ENCODE results near the gene TRMT6. TPM values are rescaled to one million over a fixed set of nuclear protein-coding genes. Genes with fewer than 3 reads are reported as not detected.

The TRMT6 gene
- total RNA-seq, 1 donor from 2014 or later: 12.3 TPM

DNA sequence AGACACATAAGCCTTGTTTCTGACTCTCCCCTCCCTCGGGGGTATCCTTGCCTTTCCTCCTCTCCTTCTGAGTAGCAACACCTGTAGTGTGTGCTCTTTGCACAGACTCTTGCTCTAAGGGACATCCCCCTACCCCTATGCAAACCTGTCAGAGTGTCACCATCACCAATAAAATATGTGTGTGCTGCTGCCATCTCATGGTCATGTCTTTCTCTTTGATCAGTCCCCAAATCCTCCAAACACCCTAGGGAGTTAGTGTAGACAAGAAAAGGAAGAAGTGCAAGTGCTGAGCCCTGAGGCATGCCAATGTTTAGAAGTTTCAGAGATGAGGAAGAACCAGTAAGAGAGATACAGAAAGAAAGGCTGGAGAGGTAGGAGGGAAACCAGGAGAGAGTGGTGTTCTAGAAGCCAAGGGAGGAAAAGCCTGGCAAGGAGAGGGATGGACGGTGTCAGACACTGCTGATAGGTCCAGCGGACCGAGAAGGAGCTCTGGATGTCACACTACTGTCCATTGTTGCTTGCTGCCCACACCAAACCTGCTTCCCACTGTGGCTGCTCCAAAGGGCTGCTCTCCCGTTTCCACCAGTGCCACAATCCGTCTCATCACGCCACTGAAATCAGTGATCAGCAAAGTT is 16.4 kb downstream of the TRMT6 start:
- TF ChIP-seq, protein P1, sequence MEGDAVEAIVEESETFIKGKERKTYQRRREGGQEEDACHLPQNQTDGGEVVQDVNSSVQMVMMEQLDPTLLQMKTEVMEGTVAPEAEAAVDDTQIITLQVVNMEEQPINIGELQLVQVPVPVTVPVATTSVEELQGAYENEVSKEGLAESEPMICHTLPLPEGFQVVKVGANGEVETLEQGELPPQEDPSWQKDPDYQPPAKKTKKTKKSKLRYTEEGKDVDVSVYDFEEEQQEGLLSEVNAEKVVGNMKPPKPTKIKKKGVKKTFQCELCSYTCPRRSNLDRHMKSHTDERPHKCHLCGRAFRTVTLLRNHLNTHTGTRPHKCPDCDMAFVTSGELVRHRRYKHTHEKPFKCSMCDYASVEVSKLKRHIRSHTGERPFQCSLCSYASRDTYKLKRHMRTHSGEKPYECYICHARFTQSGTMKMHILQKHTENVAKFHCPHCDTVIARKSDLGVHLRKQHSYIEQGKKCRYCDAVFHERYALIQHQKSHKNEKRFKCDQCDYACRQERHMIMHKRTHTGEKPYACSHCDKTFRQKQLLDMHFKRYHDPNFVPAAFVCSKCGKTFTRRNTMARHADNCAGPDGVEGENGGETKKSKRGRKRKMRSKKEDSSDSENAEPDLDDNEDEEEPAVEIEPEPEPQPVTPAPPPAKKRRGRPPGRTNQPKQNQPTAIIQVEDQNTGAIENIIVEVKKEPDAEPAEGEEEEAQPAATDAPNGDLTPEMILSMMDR (conservative IDR thresholded peaks at IDR 0.05; ENCODE audit: low read depth, low read length): peak; percentile 63
- DNase-seq (ENCODE audit: low read depth): no peak
- no peak overlapping the region for H3K4me3 ChIP-seq (ENCODE audit: low read depth, low read length)

DNA sequence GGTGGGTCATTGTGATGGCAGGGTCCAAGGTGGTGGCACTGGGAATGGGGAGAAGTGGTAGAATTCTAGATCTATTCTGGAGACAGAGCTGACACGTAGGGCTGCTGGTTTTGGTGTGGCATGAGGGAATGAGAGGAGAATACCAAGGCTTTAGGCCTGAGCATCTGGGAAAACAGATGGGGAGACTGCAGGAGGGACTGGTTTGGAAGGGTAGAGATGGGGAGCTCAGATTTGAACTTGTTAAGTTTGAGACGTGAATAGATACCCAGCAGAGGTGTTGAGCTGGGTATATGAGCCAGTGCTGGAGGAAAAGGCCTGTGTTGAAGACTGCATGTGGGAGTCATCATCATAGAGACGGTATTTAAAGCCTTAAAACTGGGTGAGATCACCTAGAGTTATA is 17.5 kb downstream of the TRMT6 start:
- TF ChIP-seq, protein P1 (conservative IDR thresholded peaks at IDR 0.05; ENCODE audit: low read depth, low read length): no peak
- DNase-seq (ENCODE audit: low read depth): no peak
- no peak overlapping the region for H3K4me3 ChIP-seq (ENCODE audit: low read depth, low read length)

DNA sequence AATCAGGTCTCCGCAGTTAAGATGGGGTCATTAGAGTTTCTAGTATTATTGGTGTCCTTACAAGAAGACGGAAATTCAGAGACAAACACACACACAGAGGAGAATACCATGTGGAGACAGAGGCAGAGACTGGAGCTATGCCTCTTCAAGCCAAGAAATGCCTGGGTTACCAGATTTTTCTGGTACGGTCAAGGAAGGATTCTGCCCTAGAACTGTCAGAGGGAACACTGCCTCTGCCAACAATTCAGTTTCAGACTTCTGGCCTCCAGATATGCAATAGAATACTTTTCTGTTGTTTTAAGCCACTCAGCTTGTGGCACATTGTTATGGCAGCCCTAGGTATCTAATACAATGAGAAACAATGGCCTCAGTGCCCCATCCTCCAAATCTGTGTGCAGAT is 18.9 kb downstream of the TRMT6 start:
- TF ChIP-seq, protein P1 (conservative IDR thresholded peaks at IDR 0.05; ENCODE audit: low read depth, low read length): no peak
- no peak overlapping the region for H3K4me3 ChIP-seq (ENCODE audit: low read depth, low read length)
- no peak for DNase-seq (ENCODE audit: low read depth)

DNA sequence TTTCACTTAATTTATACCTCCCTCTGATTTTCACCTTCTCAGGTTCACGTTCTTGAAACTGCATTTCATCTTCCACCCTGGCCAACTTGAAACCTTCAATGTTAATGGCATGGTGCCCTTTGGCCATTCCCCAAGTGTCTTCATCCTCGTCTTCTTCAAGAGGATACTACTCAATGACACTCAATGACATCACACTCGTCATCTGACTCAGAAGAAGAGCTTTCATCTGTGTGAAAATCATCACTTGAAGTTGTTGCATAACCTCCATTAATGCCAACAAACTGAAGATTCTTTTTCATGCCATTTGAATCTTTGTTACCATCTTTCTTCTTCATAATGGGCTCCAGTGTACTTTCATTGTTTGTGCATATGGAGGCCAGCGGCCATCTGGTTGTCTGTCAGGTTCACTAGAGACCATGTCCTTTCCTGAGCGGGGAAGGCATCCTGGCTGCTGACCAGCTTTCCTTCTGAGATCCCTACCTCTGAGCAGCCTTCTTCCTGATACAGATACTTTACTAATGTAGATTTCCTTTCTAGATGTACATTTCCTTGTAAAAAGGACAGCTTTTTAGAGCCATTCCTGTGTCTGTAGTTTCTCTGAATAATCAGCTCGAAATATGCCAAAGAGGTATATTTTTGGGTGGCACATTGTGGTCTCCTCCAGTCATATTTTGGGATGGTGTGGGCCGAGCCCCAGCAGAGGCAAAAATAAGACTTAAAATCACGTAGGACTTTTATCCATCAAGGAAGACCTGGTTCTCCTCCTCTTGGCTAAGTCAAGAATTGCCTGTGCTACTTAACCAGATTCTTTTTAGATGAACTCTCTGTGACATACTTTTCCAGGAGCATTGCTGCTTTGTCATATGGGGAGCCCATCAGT is 21.3 kb downstream of the TRMT6 start:
- no peak for DNase-seq (ENCODE audit: low read depth)
- TF ChIP-seq, protein P1 (conservative IDR thresholded peaks at IDR 0.05; ENCODE audit: low read depth, low read length): no peak
- H3K4me3 ChIP-seq (ENCODE audit: low read depth, low read length): no peak overlapping the region

DNA sequence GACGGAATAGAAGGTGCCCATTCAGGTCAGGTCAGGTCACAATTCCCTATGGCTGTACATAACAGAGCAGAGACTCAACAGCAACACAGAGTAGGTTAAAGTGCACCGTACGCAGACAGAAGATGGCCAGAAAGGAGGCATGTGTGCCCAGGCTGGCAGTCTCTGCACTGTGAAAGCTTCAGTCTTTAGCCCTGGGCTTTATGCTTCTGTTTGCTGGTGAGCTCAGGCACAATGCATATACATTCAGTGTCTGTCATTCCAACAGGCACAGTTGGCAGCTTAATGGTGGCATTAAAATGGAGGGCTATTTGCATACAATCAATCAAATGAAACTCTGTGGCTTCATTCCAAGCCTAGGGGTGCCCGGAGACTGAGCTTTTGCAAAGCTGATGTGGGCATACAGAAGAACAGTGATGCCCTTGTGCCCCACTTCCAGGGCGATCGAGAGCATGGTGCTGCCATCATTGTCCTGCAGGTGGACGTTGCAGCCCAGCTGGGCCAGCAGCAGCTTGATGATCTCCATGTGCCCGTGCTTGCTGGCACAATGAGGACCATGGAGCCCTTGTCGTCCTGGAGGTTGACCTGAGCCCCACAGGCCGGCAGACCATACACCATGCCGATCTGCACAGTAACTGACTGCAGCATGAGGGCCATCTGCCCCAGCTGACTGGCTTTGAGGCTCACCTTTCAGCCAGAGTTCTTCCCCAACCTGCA is 22.4 kb downstream of the TRMT6 start:
- no peak overlapping the region for H3K4me3 ChIP-seq (ENCODE audit: low read depth, low read length)
- TF ChIP-seq, protein P1 (conservative IDR thresholded peaks at IDR 0.05; ENCODE audit: low read depth, low read length): no peak
- no peak for DNase-seq (ENCODE audit: low read depth)

DNA sequence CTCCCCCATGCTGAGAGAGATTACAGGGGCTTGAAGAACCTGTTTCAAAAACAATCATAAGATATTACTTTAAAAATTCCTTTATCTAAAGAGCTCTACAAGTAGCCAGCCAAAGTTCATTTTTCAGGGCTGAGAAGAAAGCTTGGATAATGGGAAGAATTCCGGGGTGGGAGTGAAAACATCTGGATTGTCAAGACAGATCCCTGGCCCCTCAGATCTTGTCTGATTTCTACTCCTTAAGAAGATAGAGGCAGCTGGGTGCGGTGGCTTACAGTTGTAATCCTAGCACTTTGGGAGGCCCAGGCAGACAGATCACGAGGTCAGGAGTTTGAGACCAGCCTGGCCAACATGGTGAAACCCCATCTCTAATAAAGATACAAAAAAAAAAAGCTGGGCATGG is 24.8 kb downstream of the TRMT6 start:
- no peak for DNase-seq (ENCODE audit: low read depth)
- H3K4me3 ChIP-seq (ENCODE audit: low read depth, low read length): no peak overlapping the region
- TF ChIP-seq, protein P1 (conservative IDR thresholded peaks at IDR 0.05; ENCODE audit: low read depth, low read length): no peak

All from epithelial cell of proximal tubule (primary cell).